CD4-positive, alpha-beta T cell treated with Interleukin-4 for 4 hours (primary cell): ENCODE measurements around the gene FLT4.

Source experiments
- DNase-seq: peaks from one replicate; pipeline ENCODE4 v3.0.0-alpha.2; 2020

Gene FLT4

DNA sequence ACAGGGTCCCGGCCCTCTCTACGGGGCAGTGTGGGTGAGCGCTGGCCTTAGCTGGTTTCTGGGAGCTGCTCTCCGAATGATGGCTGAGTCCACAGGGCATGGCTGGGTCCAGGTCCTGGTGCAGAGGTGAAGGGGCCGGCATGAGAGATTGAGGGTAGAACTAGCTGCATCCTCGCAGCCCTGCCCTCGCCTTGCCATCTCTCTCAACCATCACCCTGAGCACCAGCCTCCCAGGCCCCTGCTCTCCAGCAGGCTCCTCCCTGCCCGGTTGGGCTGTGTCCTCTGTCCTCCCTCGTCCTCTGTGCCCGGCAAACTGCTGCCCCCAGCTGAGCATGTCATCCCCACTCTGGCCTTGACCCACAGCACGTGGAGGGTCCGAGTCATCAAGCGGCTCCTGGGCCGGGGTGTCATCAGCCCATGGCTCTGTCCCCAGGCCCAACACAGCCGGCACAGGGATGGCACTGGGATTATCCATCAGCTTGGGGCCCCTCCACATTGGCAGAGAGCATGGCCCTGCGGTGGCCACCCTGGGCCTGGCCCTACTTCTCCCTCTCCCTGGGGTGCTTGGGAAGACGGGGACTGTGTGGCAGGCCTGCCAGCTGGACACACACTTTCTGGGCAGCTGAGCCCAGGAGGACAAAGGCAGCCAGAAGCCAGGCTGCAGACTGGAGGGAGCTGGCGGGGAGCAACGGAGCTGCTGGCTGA is 8.4 kb downstream of the FLT4 start:
- DNase-seq, result no peak

- no peak for DNase-seq
Measured at GRCh38 chr5:180640611-180640860, 8.9 kb downstream of the FLT4 start.

GRCh38 chr5:180639741-180640610 is 9.4 kb downstream of the FLT4 start:
- no peak for DNase-seq

DNA sequence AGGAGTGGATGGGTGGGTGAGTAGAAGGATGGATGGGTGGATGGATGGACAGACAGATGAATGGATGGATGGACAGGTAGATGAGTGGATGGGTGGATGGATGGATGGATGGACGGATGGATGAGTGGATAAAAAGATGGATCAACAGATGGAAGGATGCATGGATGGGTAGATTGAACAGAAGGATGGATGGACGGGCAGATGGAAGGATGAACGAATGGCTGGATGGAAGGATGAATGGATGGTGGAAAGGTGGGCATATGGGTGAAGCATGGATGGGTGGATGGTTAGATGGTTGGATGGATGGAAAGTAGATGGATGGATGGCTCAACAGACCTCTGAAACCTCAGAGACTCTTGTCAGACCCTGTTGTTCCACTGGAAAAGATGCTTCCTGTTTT is 10.1 kb downstream of the FLT4 start:
- DNase-seq, result no peak

GRCh38 chr5:180637962-180638680 is 11.3 kb downstream of the FLT4 start:
- DNase-seq, result no peak

DNA sequence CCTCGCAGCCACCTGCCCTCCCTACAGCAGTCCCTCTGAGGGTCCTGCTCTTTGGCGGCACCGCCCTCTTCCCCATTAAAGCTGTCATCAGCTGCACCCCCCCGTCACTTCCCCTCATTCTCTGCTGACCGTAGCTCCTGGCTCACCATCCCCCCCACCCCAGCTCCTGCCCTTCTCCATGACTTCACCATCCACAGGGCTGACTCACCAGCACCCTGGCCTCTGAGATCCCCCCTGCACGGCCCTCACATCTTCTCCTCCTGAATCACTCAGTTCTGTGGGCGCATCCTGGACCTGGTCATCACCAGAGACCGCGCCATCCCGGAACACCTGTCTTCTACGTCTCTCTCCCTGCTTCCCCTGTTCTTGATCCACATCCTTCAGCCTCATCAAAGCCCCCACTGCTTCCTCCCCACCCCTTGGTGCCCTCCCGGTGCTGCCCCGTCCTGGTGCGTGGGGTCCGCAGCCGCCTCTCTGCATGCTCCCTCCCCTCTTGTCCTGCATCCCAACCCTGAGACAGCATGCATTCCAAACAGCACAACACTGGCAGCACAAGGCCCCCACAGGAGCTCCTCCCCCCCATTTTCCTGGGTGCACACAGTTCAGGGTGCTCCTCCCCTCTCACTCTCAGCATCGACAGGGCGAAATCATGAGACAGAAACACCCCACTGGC is 12.9 kb downstream of the FLT4 start:
- DNase-seq, result no peak

GRCh38 chr5:180636016-180636402 is 13.4 kb downstream of the FLT4 start:
- no peak for DNase-seq

GRCh38 chr5:180633283-180634177 is 15.9 kb downstream of the FLT4 start:
- DNase-seq, result no peak

GRCh38 chr5:180632768-180633167 is 16.6 kb downstream of the FLT4 start:
- no peak for DNase-seq

- DNase-seq, result no peak
Measured at GRCh38 chr5:180631549-180632383, 17.6 kb downstream of the FLT4 start.

- DNase-seq, result no peak
Measured at GRCh38 chr5:180630426-180630825, 19.0 kb downstream of the FLT4 start.

- DNase-seq, result no peak
Measured at GRCh38 chr5:180629831-180630382, 19.5 kb downstream of the FLT4 start.

- no peak for DNase-seq
Measured at GRCh38 chr5:180628827-180629750, 20.3 kb downstream of the FLT4 start.

DNA sequence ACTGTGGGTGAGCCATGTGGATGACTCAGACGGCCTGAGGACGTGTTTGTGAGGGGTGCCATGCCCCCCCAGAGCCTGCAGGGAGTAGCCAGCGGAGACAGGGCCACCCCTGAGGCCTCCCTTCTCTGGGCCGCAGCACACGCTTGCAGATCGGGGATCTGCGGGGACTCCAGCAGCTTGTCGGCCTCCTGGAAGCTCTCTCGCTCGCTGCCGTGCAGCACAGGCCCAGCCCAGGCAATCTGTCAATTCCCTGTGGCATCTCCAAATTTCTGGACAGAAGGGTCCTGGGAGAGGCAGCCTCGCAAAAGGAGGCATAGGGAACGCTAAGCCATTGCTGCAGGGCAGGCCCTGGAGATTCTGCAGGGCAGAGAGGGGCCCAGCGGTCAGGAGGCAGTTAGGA is 21.2 kb downstream of the FLT4 start:
- DNase-seq, result no peak

DNA sequence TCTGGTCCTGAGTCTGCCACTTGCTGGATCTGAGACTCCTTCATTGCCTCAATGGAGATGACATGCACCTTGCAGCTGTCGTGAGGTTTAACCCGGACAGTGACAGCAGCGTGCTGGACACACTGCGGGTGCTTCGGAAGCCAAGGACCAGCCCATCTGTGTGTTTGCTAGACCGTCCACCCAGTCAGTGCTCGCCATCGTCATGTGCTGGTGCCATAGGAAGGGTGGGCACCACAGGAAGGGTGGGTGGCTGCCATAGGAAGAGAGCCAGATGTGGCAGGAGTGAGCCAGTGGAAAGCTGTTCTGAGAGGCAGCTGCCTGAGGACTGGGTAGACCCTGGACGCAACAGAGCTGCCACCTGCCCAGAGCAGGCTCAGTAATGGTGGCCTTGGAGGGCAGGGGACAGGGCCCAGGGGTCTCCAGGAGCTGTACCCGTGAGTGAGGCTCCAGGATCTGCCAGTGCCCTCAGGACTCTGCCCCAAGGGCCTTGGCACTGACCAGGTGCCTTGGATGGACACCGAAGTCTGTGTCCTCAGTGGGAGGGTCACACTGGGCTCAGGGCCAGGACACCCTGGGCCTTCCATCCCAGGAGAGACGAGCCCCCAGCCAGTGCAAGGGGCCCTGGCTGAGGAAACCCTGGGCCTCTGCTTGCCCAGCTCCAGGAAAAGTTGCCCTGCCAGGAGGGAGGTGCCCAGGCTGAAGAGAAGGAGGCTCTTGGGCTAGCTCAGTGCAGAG is 21.8 kb downstream of the FLT4 start:
- DNase-seq, result no peak

GRCh38 chr5:180626661-180627385 is 22.6 kb downstream of the FLT4 start:
- DNase-seq, result no peak

GRCh38 chr5:180625791-180626660 is 23.4 kb downstream of the FLT4 start:
- no peak for DNase-seq
